Kidney epithelial cell (primary cell): ENCODE results near the gene GRAMD2B. TPM values are rescaled to one million over a fixed set of nuclear protein-coding genes. Genes with fewer than 3 reads are reported as not detected.

ENCODE experiments used
- DNase-seq: peaks from one replicate; pipeline ENCODE4 v3.0.0-alpha.2; 2010; ENCODE audit warnings: low read depth
- H3K27me3 ChIP-seq: 2 replicates; pipeline ENCODE4 v1.6.0; 2011; ENCODE audit warnings: low read length; ENCODE audit not compliant: control insufficient read depth, insufficient read depth
- H3K36me3 ChIP-seq: 2 replicates; pipeline ENCODE4 v1.5.1; 2011; ENCODE audit warnings: low read length; ENCODE audit not compliant: control insufficient read depth, insufficient read depth
- H3K4me3 ChIP-seq: 2 replicates; pipeline ENCODE4 v1.5.1; 2011; ENCODE audit warnings: low read depth, mild to moderate bottlenecking, control low read depth, low read length
- total RNA-seq: library from RNA; depleted of rRNA; stranded (reverse); fragments of >200 nt; gene quantifications from 2 replicates; pipeline ENCODE4 v1.2.3, GENCODE V29; 2015
- TF ChIP-seq, protein P1 (sequence below): IDR thresholded peaks from 2 replicates; pipeline ENCODE4 v1.5.1; 2011; ENCODE audit warnings: mild to moderate bottlenecking, moderate library complexity, low read length, control low read depth, inconsistent platforms; ENCODE audit not compliant: insufficient read depth, poor library complexity, severe bottlenecking

Gene GRAMD2B
- total RNA-seq, 1 donor from 2014 or later = 36.9 TPM

- TF ChIP-seq, protein P1, sequence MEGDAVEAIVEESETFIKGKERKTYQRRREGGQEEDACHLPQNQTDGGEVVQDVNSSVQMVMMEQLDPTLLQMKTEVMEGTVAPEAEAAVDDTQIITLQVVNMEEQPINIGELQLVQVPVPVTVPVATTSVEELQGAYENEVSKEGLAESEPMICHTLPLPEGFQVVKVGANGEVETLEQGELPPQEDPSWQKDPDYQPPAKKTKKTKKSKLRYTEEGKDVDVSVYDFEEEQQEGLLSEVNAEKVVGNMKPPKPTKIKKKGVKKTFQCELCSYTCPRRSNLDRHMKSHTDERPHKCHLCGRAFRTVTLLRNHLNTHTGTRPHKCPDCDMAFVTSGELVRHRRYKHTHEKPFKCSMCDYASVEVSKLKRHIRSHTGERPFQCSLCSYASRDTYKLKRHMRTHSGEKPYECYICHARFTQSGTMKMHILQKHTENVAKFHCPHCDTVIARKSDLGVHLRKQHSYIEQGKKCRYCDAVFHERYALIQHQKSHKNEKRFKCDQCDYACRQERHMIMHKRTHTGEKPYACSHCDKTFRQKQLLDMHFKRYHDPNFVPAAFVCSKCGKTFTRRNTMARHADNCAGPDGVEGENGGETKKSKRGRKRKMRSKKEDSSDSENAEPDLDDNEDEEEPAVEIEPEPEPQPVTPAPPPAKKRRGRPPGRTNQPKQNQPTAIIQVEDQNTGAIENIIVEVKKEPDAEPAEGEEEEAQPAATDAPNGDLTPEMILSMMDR = no peak
- Histone ChIP-seq H3K27me3 (no peaks in the 10 kb centered on the region), H3K4me3 (no peak overlapping the region), H3K36me3 (no peaks in the 10 kb centered on the region)
- no peak for DNase-seq
Observed at GRCh38 chr5:126383776-126384175, 39.4 kb upstream of the GRAMD2B start.

- TF ChIP-seq, protein P1 = no peak
- Histone ChIP-seq H3K27me3 (no peaks in the 10 kb centered on the region), H3K4me3 (no peak overlapping the region), H3K36me3 (no peaks in the 10 kb centered on the region)
- DNase-seq = no peak
Observed at GRCh38 chr5:126384985-126385384, 38.2 kb upstream of the GRAMD2B start.

DNA sequence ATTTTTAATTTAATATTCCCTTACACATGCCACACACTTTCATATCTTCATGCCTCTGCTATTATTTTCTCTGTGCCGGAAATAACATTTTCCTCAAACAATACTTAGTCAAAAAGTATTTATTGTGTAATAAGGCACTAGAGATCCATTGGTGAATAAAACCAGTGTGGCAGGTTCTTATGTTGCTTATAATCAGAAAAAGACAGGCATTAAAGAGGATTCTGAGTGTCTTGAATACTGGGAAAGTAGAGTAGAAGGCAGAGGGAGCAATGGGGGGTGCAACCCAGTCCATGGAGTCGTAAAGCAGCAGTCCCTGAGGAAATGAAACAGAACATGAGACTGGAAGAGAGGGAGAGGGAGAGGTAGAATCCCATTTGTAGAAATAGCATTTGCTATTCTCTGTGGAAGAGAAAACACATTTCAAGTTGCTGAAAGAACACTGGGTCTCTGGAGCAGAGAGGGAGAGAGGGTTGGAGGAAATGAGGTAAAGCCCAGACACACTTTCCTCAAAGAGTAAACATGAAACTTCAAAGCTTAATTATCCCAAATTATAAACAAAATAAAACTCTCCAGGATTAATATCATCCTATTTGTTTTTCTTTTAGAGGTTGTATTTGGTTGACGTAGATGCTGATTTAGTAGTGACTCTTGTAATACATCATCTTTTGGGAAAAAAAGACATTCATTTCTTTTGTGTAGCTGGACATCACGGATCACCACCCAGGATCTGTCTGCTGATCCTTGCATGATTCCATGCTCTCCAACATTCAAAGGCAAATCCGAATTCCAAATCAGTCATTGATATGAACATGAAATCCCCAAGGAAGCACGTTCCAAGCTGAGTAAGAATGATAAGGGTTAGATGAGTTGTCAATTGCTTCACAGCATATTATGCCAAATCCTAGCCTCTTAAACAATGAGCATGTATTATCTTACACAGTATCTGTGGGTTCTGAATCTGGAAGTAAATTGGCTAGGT lies 37.4 kb upstream of the GRAMD2B start:
- no peaks in the 10 kb centered on the region for H3K36me3 ChIP-seq
- no peak overlapping the region for H3K4me3 ChIP-seq
- H3K27me3 ChIP-seq = no peaks in the 10 kb centered on the region
- TF ChIP-seq, protein P1 = no peak
- no peak for DNase-seq

GRCh38 chr5:126389179-126389578 lies 34.0 kb upstream of the GRAMD2B start:
- TF ChIP-seq, protein P1 = no peak
- Histone ChIP-seq H3K27me3 (no peaks in the 10 kb centered on the region), H3K36me3 (no peaks in the 10 kb centered on the region), H3K4me3 (no peak overlapping the region)
- DNase-seq = no peak

GRCh38 chr5:126390051-126390450 lies 33.2 kb upstream of the GRAMD2B start:
- TF ChIP-seq, protein P1 = no peak
- Histone ChIP-seq H3K27me3 (no peaks in the 10 kb centered on the region), H3K36me3 (no peaks in the 10 kb centered on the region), H3K4me3 (no peak overlapping the region)
- DNase-seq = no peak
